Mucosa of descending colon (tissue), 3 donors: Measurements from ENCODE around the gene ZBTB18. TPM values are rescaled to one million over a fixed set of nuclear protein-coding genes. Genes with fewer than 3 reads are reported as not detected.
A peak's percentile ranks its signal among the peaks of the same experiment; 100 is the strongest.

Source experiments
- ATAC-seq: fragments of 200-7000 bp; cut with Tn5 transposase; one replicate; pipeline ENCODE4 v1.9.1; 2020; ENCODE audit warnings: mild to moderate bottlenecking, moderate library complexity
- DNase-seq, 3 donors: peaks; one replicate each; pipeline ENCODE4 v3.0.0-alpha.2; 2020
- H3K36me3 ChIP-seq: fragments of 200-600 bp; one replicate; pipeline ENCODE4 v1.8.0; 2021; ENCODE audit warnings: low read depth, mild to moderate bottlenecking
- H3K4me1 ChIP-seq: fragments of 200-600 bp; one replicate; pipeline ENCODE4 v1.8.0; 2021; ENCODE audit warnings: low read depth, mild to moderate bottlenecking
- H3K4me3 ChIP-seq: fragments of 200-600 bp; one replicate; pipeline ENCODE4 v1.8.0; 2021; ENCODE audit warnings: mild to moderate bottlenecking
- H3K9me3 ChIP-seq: fragments of 200-600 bp; one replicate; pipeline ENCODE4 v1.8.0; 2021; ENCODE audit warnings: mild to moderate bottlenecking
- CTCF ChIP-seq: fragments of 200-600 bp; IDR thresholded peaks from one replicate; pipeline ENCODE4 v1.8.0; 2022; ENCODE audit warnings: antibody characterized with exemption, mild to moderate bottlenecking
- intact Hi-C, 2 donors: fragments of 100-400 bp; cut with DNase I in 1 of 2; cut with micrococcal nuclease in 1 of 2; formaldehyde crosslinking; loops; one replicate each; pipeline versions ENCODE4 v1.11.0 to v1.11.1; 2022; cut with DNase I, micrococcal nuclease
- total RNA-seq, 3 donors: library from RNA; stranded (reverse); fragmentation: NEBNext Ultra II Directional in 2 of 3; extraction: Animal tissue kit (Norgen Biotek cat#: 25700) in 2 of 3; gene quantifications; one replicate each; pipeline versions ENCODE4 v1.2.1 to v1.2.4, GENCODE V29; 2021 to 2023
- donor health status: DM: no; HTN: no; CAD: no; lungs with moderate emphysema.
- donor health status: DM: no; HTN: no; CAD: no.
- donor health status: DM: no; HTN: yes; CAD: no.

Gene ZBTB18
- total RNA-seq, 3 donors from 2014 or later: 14.8 to 25.2 (median 19.9) TPM

GRCh38 chr1:244064621-244065020 lies 13.5 kb downstream of the ZBTB18 start:
- ATAC-seq (no peak), DNase-seq (no peak)
- H3K4me1 ChIP-seq: no peaks in the 10 kb centered on the region
- no peaks in the 10 kb centered on the region for H3K9me3 ChIP-seq
- no peak for TF ChIP-seq CTCF
- intact Hi-C loops: no loop called here
- H3K36me3 ChIP-seq: no peaks in the 10 kb centered on the region
- H3K4me3 ChIP-seq: no peak overlapping the region

- Histone ChIP-seq H3K4me3 (no peak overlapping the region), H3K9me3 (no peaks in the 10 kb centered on the region), H3K4me1 (no peaks in the 10 kb centered on the region), H3K36me3 (no peaks in the 10 kb centered on the region)
- DNase-seq: peak in 1 of 3 donors; percentile 24
- intact Hi-C loops: no loop called here
- peak; percentile 86 for ATAC-seq
- no peak for TF ChIP-seq CTCF
Observed at GRCh38 chr1:244065063-244065793, 14.1 kb downstream of the ZBTB18 start.

GRCh38 chr1:244065960-244066388 lies 14.9 kb downstream of the ZBTB18 start:
- Histone ChIP-seq H3K4me1 (no peaks in the 10 kb centered on the region), H3K4me3 (no peak overlapping the region), H3K9me3 (no peaks in the 10 kb centered on the region), H3K36me3 (no peaks in the 10 kb centered on the region)
- ATAC-seq (no peak), DNase-seq (no peak)
- no peak for TF ChIP-seq CTCF
- intact Hi-C loops: no loop called here

GRCh38 chr1:244066954-244067716 lies 16.1 kb downstream of the ZBTB18 start:
- intact Hi-C loops: no loop called here
- no peaks in the 10 kb centered on the region for H3K9me3 ChIP-seq
- TF ChIP-seq CTCF: no peak
- ATAC-seq (no peak), DNase-seq (no peak)
- H3K4me1 ChIP-seq: no peaks in the 10 kb centered on the region
- H3K4me3 ChIP-seq: no peak overlapping the region
- no peaks in the 10 kb centered on the region for H3K36me3 ChIP-seq

GRCh38 chr1:244067893-244068292 lies 16.8 kb downstream of the ZBTB18 start:
- H3K36me3 ChIP-seq: no peaks in the 10 kb centered on the region
- intact Hi-C loops: no loop called here
- no peak for TF ChIP-seq CTCF
- H3K4me1 ChIP-seq: no peaks in the 10 kb centered on the region
- ATAC-seq (peak; percentile 43), DNase-seq (no peak)
- no peaks in the 10 kb centered on the region for H3K9me3 ChIP-seq
- H3K4me3 ChIP-seq: no peak overlapping the region
